ENCODE data around the gene KIDINS220.
"Not testable (repeated sequence)": the region's sequence is repeated elsewhere in the genome, so short reads cannot be mapped to it uniquely, and the experiment has no call there.

KIDINS220 gene

DNA sequence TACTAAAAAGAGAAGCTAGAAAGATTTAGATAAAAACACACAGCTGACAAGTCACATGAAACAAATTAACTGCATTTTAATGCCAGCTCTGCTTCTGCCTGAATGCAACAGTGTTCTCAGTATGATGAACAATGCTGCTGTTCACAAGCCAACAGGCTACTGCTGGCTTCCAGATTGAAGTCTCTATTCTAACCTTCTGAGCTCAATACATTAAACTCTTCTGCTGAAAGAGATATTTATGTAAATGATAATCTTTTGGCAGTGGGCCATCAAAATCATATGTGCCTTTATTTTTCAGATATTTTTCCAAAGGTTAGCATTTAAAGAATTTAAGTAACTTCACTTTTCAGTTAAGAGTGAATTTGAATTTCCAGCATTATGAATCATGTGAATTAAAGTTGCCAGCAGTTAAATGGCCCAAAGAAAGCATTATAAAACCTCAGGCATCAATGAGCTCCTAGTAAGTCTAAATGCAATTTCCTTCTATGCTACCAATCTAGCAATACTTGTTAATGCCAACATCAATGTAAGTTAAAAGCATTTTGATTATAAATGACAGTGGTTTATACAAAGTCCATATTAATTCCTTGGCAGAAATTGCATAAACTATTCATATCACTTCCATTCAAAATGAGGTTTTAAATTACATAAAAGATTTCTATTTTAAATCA is 83.2 kb downstream of the KIDINS220 start:
- no peak for DNase-seq (ENCODE audit: low read depth)

DNA sequence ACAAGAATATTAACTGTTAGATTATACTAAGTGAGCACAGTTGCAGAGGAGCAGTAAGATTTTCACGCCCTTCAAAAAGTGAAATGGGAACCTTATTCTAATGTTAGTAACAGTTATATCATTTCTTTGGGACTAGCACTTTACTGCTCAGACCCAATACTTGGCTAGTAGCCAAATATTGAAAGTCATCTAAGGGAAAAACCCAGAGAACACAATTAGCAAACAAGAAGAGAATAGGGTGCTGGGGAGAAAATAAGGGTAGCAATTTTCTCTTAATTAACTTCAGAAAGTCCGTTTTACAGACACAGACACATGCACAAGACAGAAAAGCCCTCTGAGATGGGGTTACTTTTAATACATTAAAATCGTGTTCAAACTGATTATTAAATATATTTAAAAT is 83.8 kb downstream of the KIDINS220 start:
- no peak for DNase-seq (ENCODE audit: low read depth)

- DNase-seq (ENCODE audit: low read depth), result no peak
Measured at GRCh38 chr2:8752385-8752784, 85.0 kb downstream of the KIDINS220 start.

- DNase-seq (ENCODE audit: low read depth), result no peak
Measured at GRCh38 chr2:8750221-8750620, 87.2 kb downstream of the KIDINS220 start.

- DNase-seq (ENCODE audit: low read depth), result no peak
Measured at GRCh38 chr2:8743261-8743660, 94.2 kb downstream of the KIDINS220 start.

DNA sequence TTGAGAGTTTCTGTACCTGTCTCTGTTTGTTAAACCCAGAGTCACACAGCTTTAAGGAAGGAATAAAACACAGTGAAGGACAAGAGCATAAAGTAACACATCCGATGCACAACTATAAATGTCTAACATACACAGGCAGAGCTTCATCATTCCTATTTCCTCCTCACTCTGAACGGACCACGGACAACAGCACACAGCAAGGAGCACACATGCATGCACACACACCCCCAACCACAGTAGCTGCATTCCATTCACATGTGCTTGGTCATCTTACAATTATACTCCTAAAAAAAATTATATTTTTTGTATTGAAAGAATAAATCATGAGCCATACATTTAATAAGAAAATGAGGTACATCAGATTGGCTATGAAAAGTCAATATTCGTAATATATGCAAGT is 97.3 kb downstream of the KIDINS220 start:
- no peak for DNase-seq (ENCODE audit: low read depth)

DNA sequence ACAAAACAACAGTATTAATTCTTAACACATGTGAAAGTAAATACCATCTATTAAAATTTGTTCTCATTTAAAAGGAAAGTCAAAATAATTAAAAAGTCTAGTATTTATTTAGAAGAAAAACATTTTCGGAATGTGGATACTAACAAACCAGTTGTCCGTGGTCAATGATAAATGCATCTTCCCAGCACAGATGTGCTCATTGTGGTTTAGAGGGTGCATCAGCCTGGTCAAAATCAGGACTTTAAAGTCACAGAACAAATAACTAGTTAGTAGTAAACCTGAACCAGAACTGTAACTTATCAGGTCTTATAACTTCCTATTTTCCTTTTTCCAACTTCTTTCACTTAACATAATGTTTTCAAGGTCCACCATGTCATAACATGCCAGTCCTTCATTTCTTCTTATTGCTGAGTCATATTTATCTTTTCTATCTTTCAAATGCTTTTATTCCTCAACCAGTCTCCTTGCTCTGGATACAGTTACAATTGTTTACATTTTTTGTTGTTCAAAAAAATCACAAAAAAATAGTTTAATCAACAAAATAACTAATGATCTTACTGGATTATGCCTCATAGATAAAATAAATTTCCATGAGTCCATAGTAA is 99.7 kb downstream of the KIDINS220 start:
- no peak for DNase-seq (ENCODE audit: low read depth)

- no peak for DNase-seq (ENCODE audit: low read depth)
Measured at GRCh38 chr2:8732601-8733000, 104.8 kb downstream of the KIDINS220 start.

DNA sequence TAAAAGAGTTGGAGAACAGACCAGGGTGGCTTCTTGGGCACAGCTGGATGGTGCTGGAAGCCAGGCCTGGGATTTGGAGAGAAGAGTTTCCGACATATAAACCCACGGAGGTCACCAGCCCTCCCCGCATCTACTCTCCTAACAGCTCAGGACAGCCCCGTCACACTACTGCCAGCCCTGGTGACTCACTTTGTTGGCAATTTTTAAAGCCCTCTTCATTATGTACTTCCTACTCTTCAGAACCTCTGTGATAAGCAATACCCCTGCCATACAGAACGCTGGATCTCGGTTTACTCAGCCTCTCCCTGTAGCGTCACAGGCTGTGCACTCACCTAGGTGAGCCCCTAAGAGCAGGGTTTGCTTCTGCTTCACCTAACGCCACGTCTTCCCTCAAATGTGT is 107.5 kb downstream of the KIDINS220 start:
- DNase-seq (ENCODE audit: low read depth), result no peak

DNA sequence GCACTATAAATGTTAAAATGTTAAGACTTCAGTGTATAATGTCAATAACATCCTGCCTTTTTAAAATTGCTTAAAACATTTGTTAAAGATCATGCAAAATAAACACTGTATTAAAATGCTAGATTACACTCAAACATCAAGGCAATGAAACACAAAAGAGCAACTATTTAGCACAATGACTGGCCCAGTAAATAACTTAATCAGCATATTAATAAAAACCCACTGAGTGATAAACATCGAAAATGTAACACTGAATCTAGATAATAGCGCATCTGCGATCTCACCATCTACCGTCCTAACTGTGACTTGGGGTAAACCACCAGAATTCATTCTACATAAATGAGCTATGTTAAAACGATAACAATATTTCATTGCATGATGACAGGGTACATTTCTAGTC is 108.3 kb downstream of the KIDINS220 start:
- DNase-seq (ENCODE audit: low read depth), result not testable (repeated sequence)

- DNase-seq (ENCODE audit: low read depth), result no peak
Measured at GRCh38 chr2:8728305-8729015, 109.0 kb downstream of the KIDINS220 start.

- no peak for DNase-seq (ENCODE audit: low read depth)
Measured at GRCh38 chr2:8725838-8726237, 111.6 kb downstream of the KIDINS220 start.

DNA sequence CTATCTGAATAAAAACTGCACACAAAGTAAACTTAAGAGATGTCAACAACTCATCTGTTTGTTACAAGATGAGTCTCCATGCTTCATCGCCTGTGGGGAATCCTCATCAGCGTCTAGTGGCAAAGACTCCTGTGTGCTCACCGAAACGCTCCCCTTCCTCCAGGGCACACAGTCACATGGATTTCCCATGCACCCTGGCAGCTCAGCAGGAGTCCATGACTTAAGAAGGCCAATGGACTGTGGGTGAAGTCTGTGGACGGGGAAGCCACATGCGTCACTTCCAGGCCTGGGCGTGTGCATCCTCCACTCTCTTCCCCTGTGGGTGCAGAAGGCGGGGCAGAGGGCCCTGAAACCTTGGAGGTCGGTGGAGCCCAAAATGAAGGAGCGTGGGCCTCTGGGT is 114.4 kb downstream of the KIDINS220 start:
- no peak for DNase-seq (ENCODE audit: low read depth)

DNA sequence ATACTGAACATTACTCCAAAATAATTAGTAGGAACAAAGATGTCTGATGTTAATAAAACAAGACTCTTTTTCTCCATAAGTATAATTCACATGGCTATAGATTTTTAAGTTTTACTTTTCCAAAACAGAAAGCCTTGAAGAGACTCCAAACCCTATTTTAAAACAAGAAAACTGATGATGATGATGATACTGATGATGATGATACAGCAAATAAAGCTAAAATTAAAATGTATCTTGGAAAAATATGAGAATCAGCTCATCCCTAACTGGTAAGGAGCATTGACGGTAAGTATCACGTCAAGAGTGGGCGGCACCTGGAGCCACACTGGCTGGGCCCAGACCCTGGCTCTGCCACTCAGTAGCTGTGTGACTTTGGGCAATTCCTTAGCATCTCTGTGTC is 116.0 kb downstream of the KIDINS220 start:
- DNase-seq (ENCODE audit: low read depth), result no peak

DNA sequence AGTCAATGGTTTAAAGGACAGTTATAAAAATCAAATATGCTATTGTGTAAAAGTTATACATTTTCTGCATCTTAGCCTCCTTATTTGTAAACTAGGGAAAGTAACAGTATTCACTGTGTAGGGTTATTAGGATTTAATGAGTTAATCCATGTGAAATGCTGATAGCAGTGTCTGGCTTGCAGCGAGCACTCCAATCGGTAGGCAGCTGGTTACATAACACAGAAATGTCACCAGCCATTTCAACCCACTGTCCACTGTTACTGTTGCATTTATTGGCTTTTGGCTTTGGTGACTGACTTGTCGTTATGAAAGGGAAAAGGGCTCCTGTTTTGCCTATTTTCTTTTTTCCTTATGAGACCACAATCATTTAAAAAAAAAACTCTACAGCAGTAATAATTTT is 116.7 kb downstream of the KIDINS220 start:
- DNase-seq (ENCODE audit: low read depth), result no peak

- no peak for DNase-seq (ENCODE audit: low read depth)
Measured at GRCh38 chr2:8719528-8719927, 117.9 kb downstream of the KIDINS220 start.

DNA sequence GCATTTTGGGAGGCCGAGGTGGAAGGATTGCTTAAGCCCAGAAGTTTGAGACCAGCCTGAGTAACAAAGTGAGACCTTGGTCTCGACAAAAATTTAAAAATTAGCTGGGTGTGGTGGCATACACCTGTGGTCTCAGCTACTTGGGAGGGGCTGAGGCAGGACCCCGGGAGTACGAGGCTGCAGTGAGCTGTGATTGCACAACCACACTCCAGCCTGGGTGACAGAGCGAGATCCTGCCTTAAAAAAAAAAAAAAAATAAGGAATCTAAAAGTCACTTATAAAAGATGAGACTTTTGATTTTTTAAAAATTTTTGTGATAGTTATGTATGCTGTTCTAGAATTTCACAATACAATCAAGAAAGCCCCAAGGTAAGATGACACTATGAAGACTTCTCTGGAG is 122.4 kb downstream of the KIDINS220 start:
- no peak for DNase-seq (ENCODE audit: low read depth)

- DNase-seq (ENCODE audit: low read depth), result no peak
Measured at GRCh38 chr2:8714283-8714682, 123.1 kb downstream of the KIDINS220 start.

GRCh38 chr2:8710951-8711350 is 126.5 kb downstream of the KIDINS220 start:
- DNase-seq (ENCODE audit: low read depth), result no peak

- DNase-seq (ENCODE audit: low read depth), result no peak
Measured at GRCh38 chr2:8709611-8710010, 127.8 kb downstream of the KIDINS220 start.

GRCh38 chr2:8704906-8705305 is 132.5 kb downstream of the KIDINS220 start:
- no peak for DNase-seq (ENCODE audit: low read depth)

- DNase-seq (ENCODE audit: low read depth), result no peak
Measured at GRCh38 chr2:8701681-8702379, 135.6 kb downstream of the KIDINS220 start.

DNA sequence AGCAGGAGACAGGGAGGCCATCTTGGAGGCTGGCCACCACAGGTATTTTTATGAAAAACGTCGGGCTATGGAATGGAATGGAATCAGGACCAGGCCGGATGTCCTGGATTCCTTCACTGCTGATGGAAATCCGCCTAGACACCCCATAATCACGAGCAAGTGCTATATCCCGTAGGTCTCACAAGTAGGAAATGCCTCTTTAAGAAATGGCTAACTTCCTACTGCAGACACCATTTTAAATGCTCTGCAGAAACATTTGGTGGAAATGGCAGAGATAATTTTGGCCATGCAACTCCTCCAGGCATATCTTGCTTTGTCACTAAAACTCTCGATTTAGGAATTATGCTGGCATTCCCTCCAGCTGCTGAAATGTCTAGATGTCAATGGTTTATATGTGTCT is 137.6 kb downstream of the KIDINS220 start:
- no peak for DNase-seq (ENCODE audit: low read depth)

All from activated T-helper 1 cell treated with Interleukin-2 at 50 U/mL for 16 hours (primary cell).